ENCODE results near the gene SLC7A5. TPM values are rescaled to one million over a fixed set of nuclear protein-coding genes. Genes with fewer than 3 reads are reported as not detected.

Gene SLC7A5
- total and polyA plus RNA-seq, 2 of the 13 experiments (the other 11 are each of a cell fraction or from before 2014, with no cell fraction given) = 79.6 to 155 TPM

- TF ChIP-seq ZNF574 (CRISPR knock-in tag; IDR thresholded peaks at IDR 0.05) = peak; percentile 84
- TF ChIP-seq ZSCAN12 (CRISPR knock-in tag; IDR thresholded peaks at IDR 0.05) = no peak
- no peak for TF ChIP-seq JUNB (CRISPR knock-in tag; IDR thresholded peaks at IDR 0.05; ENCODE audit: borderline replicate concordance)
- peak; percentile 98 for TF ChIP-seq PHF21A (CRISPR knock-in tag; IDR thresholded peaks at IDR 0.05)
- peak; percentile 84; the same call in 1 of the 2 replicates for TF ChIP-seq ZNF792 (CRISPR knock-in tag; IDR thresholded peaks at IDR 0.05)
- no peak for TF ChIP-seq FOXA1 (IDR thresholded peaks at IDR 0.05)
- TF ChIP-seq FOXA1 (CRISPR knock-in tag; IDR thresholded peaks at IDR 0.05) = no peak
- TF ChIP-seq FOXO4 (CRISPR knock-in tag; conservative IDR thresholded peaks at IDR 0.05) = no peak
- TF ChIP-seq KDM3A (CRISPR knock-in tag; IDR thresholded peaks at IDR 0.05; ENCODE audit: low read depth) = peak; percentile 99
- no peak for TF ChIP-seq ZSCAN20 (CRISPR knock-in tag; IDR thresholded peaks at IDR 0.05; ENCODE audit: borderline replicate concordance)
- TF ChIP-seq ZNF253 (CRISPR knock-in tag; IDR thresholded peaks at IDR 0.05; ENCODE audit: borderline replicate concordance) = peak; percentile 65; the same call in 1 of the 2 replicates
- no peak for TF ChIP-seq GMEB2 (CRISPR knock-in tag; IDR thresholded peaks at IDR 0.05; ENCODE audit: low read depth)
- no peak for TF ChIP-seq SYNCRIP (IDR thresholded peaks at IDR 0.05; ENCODE audit: insufficient read depth, low read depth, low read length)
- no peak for TF ChIP-seq ELK4 (CRISPR knock-in tag; IDR thresholded peaks at IDR 0.05; ENCODE audit: borderline replicate concordance)
- no peak; the same call in none of the 2 replicates for TF ChIP-seq POLR2AphosphoS5 (IDR thresholded peaks at IDR 0.05; ENCODE audit: low read depth, low read length)
- TF ChIP-seq ZNF280D (CRISPR knock-in tag; IDR thresholded peaks at IDR 0.05) = peak; percentile 98
- peak; percentile 86 for TF ChIP-seq ZNF564 (CRISPR knock-in tag; IDR thresholded peaks at IDR 0.05)
These were observed 19.0 kb downstream of the SLC7A5 start (continued) for GRCh38 chr16:87850009-87851006.
